Kidney (tissue), 14 donors: ENCODE results near the gene TTLL4. TPM values are rescaled to one million over a fixed set of nuclear protein-coding genes. Genes with fewer than 3 reads are reported as not detected.

Experiments
- DNase-seq, 5 donors: peaks; one replicate each; pipeline ENCODE4 v3.0.0-alpha.2; 2013 to 2020
- FAIRE-seq: peaks from 2 replicates; lab custom pipeline; 2012; peaks lifted over from hg19 to GRCh38; lab: Jason Lieb, UNC
- H3K27ac ChIP-seq, 2 donors: one replicate each; pipeline ENCODE4 v1.7.0; 2013; ENCODE audit warnings: low read depth in 2 of 2, low read length in 2 of 2, inconsistent platforms in 1 of 2
- H3K27me3 ChIP-seq: one replicate; pipeline ENCODE4 v1.7.1; 2013; ENCODE audit warnings: low read length, inconsistent platforms; ENCODE audit not compliant: control insufficient read depth, insufficient read depth
- H3K36me3 ChIP-seq, 3 donors: one replicate each; pipeline versions ENCODE4 v1.7.0 to v1.7.1; 2013; ENCODE audit warnings: low read length in 3 of 3, control low read depth in 1 of 3, inconsistent platforms in 1 of 3; ENCODE audit not compliant: insufficient read depth in 3 of 3, control insufficient read depth in 2 of 3
- H3K4me1 ChIP-seq, 3 donors: one replicate each; pipeline versions ENCODE4 v1.7.0 to v1.7.1; 2013; ENCODE audit warnings: low read length in 3 of 3, inconsistent platforms in 1 of 3, low read depth in 1 of 3; ENCODE audit not compliant: control insufficient read depth in 2 of 3, insufficient read depth in 2 of 3
- H3K4me3 ChIP-seq, 3 donors: one replicate each; pipeline versions ENCODE4 v1.7.0 to v1.8.1; 2013; ENCODE audit warnings: low read length in 3 of 3, control low read depth in 1 of 3, inconsistent platforms in 1 of 3
- H3K9ac ChIP-seq, 3 donors: one replicate each; pipeline versions ENCODE4 v1.7.0 to v1.7.1; 2013; ENCODE audit warnings: low read length in 3 of 3, control low read depth in 1 of 3, inconsistent platforms in 1 of 3
- H3K9me3 ChIP-seq, 3 donors: one replicate each; pipeline versions ENCODE4 v1.7.0 to v1.7.1; 2013; ENCODE audit warnings: low read length in 3 of 3, control low read depth in 1 of 3, inconsistent platforms in 1 of 3; ENCODE audit not compliant: control insufficient read depth in 2 of 3, insufficient read depth in 1 of 3
- CTCF ChIP-seq: IDR thresholded peaks from 3 replicates; pipeline ENCODE4 v1.5.1; 2012; ENCODE audit warnings: mild to moderate bottlenecking, moderate library complexity, borderline replicate concordance; ENCODE audit not compliant: insufficient read depth; ENCODE audit errors: extremely low read depth
- intact Hi-C: fragments of 100-400 bp; cut with DNase I; formaldehyde crosslinking; loops from one replicate; pipeline ENCODE4 v1.11.1; 2022
- polyA plus RNA-seq: library from polyadenylated mRNA; stranded (reverse); fragments of 350-450 nt; fragmentation: Illumina TruSeq; extraction: RNeasy Lipid Tissue Mini Kit (QIAGEN cat#74804); gene quantifications from one replicate; pipeline ENCODE4 v1.2.3, GENCODE V29; 2014; ENCODE audit warnings: low read depth, low replicate concordance; ENCODE audit not compliant: insufficient read depth
- total RNA-seq: library from RNA; stranded (reverse); fragmentation: NEBNext Ultra II Directional; extraction: Animal tissue kit (Norgen Biotek cat#: 25700); gene quantifications from one replicate; pipeline ENCODE4 v1.2.1, GENCODE V29; 2021
- donor health status: control.
- donor health status: control.
- donor health status: control.
- donor health status: control.
- donor health status: control.
- donor health status: DM: yes; HTN: yes; CAD: no.
- donor health status: Normal renal cell carcinoma (clear cell type).

The TTLL4 gene
- total and polyA plus RNA-seq, 2 donors from 2014 or later: 7.6 to 30.7 TPM

GRCh38 chr2:218733171-218734021 lies 22.8 kb downstream of the TTLL4 start:
- DNase-seq (no peak), FAIRE-seq (no peak)
- H3K9me3 ChIP-seq: no peaks in the 10 kb centered on the region
- intact Hi-C loops: no loop called here
- peaks cover 0 to 2% (median 1%) of the 10 kb centered on the region in 3 donors for H3K36me3 ChIP-seq
- no peak overlapping the region for H3K4me3 ChIP-seq
- H3K9ac ChIP-seq: no peak overlapping the region
- peaks cover 0 to 3% (median 0%) of the 10 kb centered on the region in 3 donors for H3K4me1 ChIP-seq
- H3K27ac ChIP-seq: no peak overlapping the region
- H3K27me3 ChIP-seq: no peaks in the 10 kb centered on the region
- no peak for TF ChIP-seq CTCF

DNA sequence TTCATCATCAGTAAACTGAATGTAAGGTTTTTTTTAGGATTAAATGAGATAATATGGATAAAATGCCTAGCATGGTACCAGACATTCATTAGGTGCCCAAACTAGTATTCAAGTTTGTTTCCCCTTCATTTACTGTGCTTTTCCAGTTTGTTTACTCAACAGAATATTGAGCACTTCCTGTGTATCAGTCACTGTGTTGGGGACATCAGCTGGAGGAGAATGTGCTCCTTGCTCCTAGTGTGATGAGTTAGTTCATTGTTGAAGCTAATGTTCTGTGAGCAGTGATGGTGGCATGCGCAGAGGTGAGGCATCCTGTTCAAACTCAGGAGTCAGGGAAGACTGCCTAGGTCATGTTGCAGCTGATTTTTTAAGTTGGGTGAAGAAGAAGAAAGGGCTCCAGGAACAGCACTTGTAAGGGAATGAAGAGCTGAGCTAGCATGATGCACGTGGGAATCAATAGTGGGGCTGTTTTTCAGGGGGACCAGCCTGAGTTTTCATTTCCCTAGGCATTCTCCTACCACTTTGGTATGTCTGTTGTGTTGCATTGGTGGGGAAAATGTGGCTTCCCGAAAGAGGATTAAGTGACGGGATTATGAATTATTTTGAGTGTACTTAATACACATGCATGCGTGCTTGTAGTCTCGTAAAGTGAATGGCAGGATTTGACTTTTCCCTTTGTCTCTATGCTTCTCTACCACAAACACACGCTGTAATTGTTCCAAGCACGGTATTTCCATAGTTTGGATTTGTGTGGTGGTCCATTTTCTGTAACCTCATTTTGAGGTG lies 23.7 kb downstream of the TTLL4 start:
- Histone ChIP-seq H3K4me1 (peaks cover 0 to 3% (median 0%) of the 10 kb centered on the region in 3 donors), H3K4me3 (no peak overlapping the region), H3K27me3 (no peaks in the 10 kb centered on the region), H3K9ac (no peak overlapping the region), H3K9me3 (no peaks in the 10 kb centered on the region), H3K27ac (no peak overlapping the region), H3K36me3 (peaks cover 0 to 6% (median 5%) of the 10 kb centered on the region in 3 donors)
- intact Hi-C loops: no loop called here
- no peak for TF ChIP-seq CTCF
- DNase-seq (no peak), FAIRE-seq (no peak)

GRCh38 chr2:218736531-218736930 lies 25.9 kb downstream of the TTLL4 start:
- no peak for FAIRE-seq
- Histone ChIP-seq H3K36me3 (peaks cover 0 to 17% (median 16%) of the 10 kb centered on the region in 3 donors), H3K9ac (no peak overlapping the region), H3K4me1 (peaks cover 0 to 2% (median 0%) of the 10 kb centered on the region in 3 donors), H3K9me3 (no peaks in the 10 kb centered on the region), H3K27me3 (no peaks in the 10 kb centered on the region), H3K4me3 (no peak overlapping the region), H3K27ac (no peak overlapping the region)
- TF ChIP-seq CTCF: no peak
- no peak for DNase-seq
- intact Hi-C loops: no loop called here
